HepG2 (cell line): Measurements from ENCODE around the gene RNF125. TPM values are rescaled to one million over a fixed set of nuclear protein-coding genes. Genes with fewer than 3 reads are reported as not detected.

ENCODE experiments used
- ATAC-seq: fragments of 200-7000 bp; cut with Tn5 transposase; 3 replicates; pipeline ENCODE4 v1.9.1; 2020; ENCODE audit warnings: mild to moderate bottlenecking, moderate library complexity
- BruUV-seq: library from RNA; stranded (reverse); fragments of 400-500 nt; replicated peaks from 2 replicates; lab custom pipeline; 2021; lab: Mats Ljungman, UMichigan
- CTCF ChIA-PET: fragments of 300-600 bp; formaldehyde crosslinking; extraction: SDS; loops from one replicate; lab custom pipeline; 2021; ENCODE audit warnings: low total read pairs, inconsistent platforms, low intra/inter-chr PET ratio; lab: Yijun Ruan, JAX
- POLR2A ChIA-PET: fragments of 350-600 bp; sonication (Branson Sonifier 250); formaldehyde crosslinking; loops from one replicate; lab custom pipeline; 2020; ENCODE audit warnings: antibody characterized with exemption, inconsistent platforms; lab: Yijun Ruan, JAX
- DNase-seq: peaks from one replicate; pipeline ENCODE4 v3.0.0-alpha.2; 2015; ENCODE audit warnings: low spot score
- FAIRE-seq: peaks from 3 replicates; lab custom pipeline; 2011; peaks lifted over from hg19 to GRCh38; lab: Jason Lieb, UNC
- H2AFZ ChIP-seq: one replicate; pipeline ENCODE4 v1.6.1; 2011; ENCODE audit warnings: low read length, inconsistent platforms
- H3K27ac ChIP-seq: fragments of 300-600 bp; 3 replicates; pipeline ENCODE4 v1.8.0; 2011; ENCODE audit warnings: mixed run types, mild to moderate bottlenecking, mixed read lengths, low read length, inconsistent platforms; ENCODE audit not compliant: insufficient read depth; ENCODE audit errors: extremely low read length
- H3K27me3 ChIP-seq, 2 experiments: fragments of 200-600 bp in 1 of 2; 2 replicates in 1 of 2; 3 replicates in 1 of 2; pipeline versions ENCODE4 v1.6.0 to v1.8.0; 2011; ENCODE audit warnings: low read length in 2 of 2, mild to moderate bottlenecking in 2 of 2, moderate library complexity in 2 of 2, inconsistent platforms in 1 of 2; ENCODE audit not compliant: insufficient read depth in 2 of 2, control insufficient read depth in 1 of 2
- H3K36me3 ChIP-seq, 2 experiments: fragments of 200-600 bp in 1 of 2; replicated peaks in 1 of 2; 2 replicates in 1 of 2; 3 replicates in 1 of 2; pipeline versions ENCODE4 v1.5.1 to v1.8.0; 2011; ENCODE audit warnings: low read length in 2 of 2, inconsistent platforms in 1 of 2; ENCODE audit not compliant: insufficient read depth in 2 of 2, control insufficient read depth in 1 of 2
- H3K4me1 ChIP-seq: 2 replicates; pipeline ENCODE4 v1.5.1; 2012; ENCODE audit warnings: low read length, inconsistent platforms; ENCODE audit not compliant: insufficient read depth
- H3K4me2 ChIP-seq: 2 replicates; pipeline ENCODE4 v1.6.0; 2011; ENCODE audit warnings: low read depth, low read length, inconsistent platforms
- H3K4me3 ChIP-seq, 3 experiments: fragments of 200-600 bp in 1 of 3; sonication (generic), shearing (Covaris generic) in 1 of 3; replicated peaks in 1 of 3; 2 replicates each; pipeline ENCODE4 v1.5.1; 2011 to 2016; ENCODE audit warnings: low read length in 3 of 3, inconsistent platforms in 2 of 3, low read depth in 2 of 3, mild to moderate bottlenecking in 2 of 3, control low read depth in 1 of 3, mixed read lengths in 1 of 3; ENCODE audit not compliant: insufficient read depth in 1 of 3
- H3K79me2 ChIP-seq: one replicate; pipeline ENCODE4 v1.6.1; 2011; ENCODE audit warnings: low read length, inconsistent platforms; ENCODE audit not compliant: insufficient read depth
- H3K9ac ChIP-seq: 2 replicates; pipeline ENCODE4 v1.6.0; 2011; ENCODE audit warnings: mild to moderate bottlenecking, low read depth, low read length, inconsistent platforms; ENCODE audit not compliant: insufficient read depth
- H3K9me3 ChIP-seq: 2 replicates; pipeline ENCODE4 v1.5.1; 2012; ENCODE audit warnings: mild to moderate bottlenecking, low read length
- H4K20me1 ChIP-seq: 2 replicates; pipeline ENCODE4 v1.6.0; 2011; ENCODE audit warnings: inconsistent platforms, mild to moderate bottlenecking, low read length, moderate library complexity; ENCODE audit not compliant: insufficient read depth
- CREM ChIP-seq, 2 experiments: sonication (generic) in 1 of 2; formaldehyde crosslinking in 1 of 2; IDR thresholded peaks; 2 replicates each; pipeline versions ENCODE4 v1.4.0 to v1.6.1; 2016 to 2020; ENCODE audit warnings: antibody characterized with exemption in 1 of 2, mild to moderate bottlenecking in 1 of 2, missing genetic modification reagents in 1 of 2
- FOSL2 ChIP-seq: sonication (generic); formaldehyde crosslinking; IDR thresholded peaks from 2 replicates; pipeline ENCODE4 v1.4.0; 2020; ENCODE audit warnings: missing genetic modification reagents
- JARID2 ChIP-seq: sonication (generic); formaldehyde crosslinking; IDR thresholded peaks from 2 replicates; pipeline ENCODE4 v1.8.1; 2023; ENCODE audit warnings: missing genetic modification reagents, inconsistent platforms; ENCODE audit not compliant: insufficient replicate concordance
- NPAS2 ChIP-seq: sonication (generic); formaldehyde crosslinking; IDR thresholded peaks from 2 replicates; pipeline ENCODE4 v1.8.0; 2022; ENCODE audit warnings: mild to moderate bottlenecking, missing genetic modification reagents, borderline replicate concordance
- REPIN1 ChIP-seq: sonication (generic); formaldehyde crosslinking; IDR thresholded peaks from 2 replicates; pipeline ENCODE4 v1.8.0; 2022; ENCODE audit warnings: missing genetic modification reagents, low read depth, mild to moderate bottlenecking, borderline replicate concordance
- SCMH1 ChIP-seq: sonication (generic); formaldehyde crosslinking; IDR thresholded peaks from 2 replicates; pipeline ENCODE4 v1.9.0; 2021; ENCODE audit warnings: missing genetic modification reagents, mild to moderate bottlenecking, borderline replicate concordance
- SKI ChIP-seq: fragments of 450-650 bp; IDR thresholded peaks from one replicate; pipeline ENCODE4 v1.6.1; 2018; ENCODE audit warnings: mild to moderate bottlenecking; ENCODE audit not compliant: partially characterized antibody
- ZBTB39 ChIP-seq: sonication (generic); formaldehyde crosslinking; IDR thresholded peaks from 2 replicates; pipeline ENCODE4 v1.5.0; 2020; ENCODE audit warnings: missing genetic modification reagents
- ZC3H4 ChIP-seq: sonication (generic); formaldehyde crosslinking; IDR thresholded peaks from 2 replicates; pipeline ENCODE4 v1.4.0; 2020; ENCODE audit warnings: missing genetic modification reagents, borderline replicate concordance
- ZNF251 ChIP-seq: sonication (generic); formaldehyde crosslinking; IDR thresholded peaks from 2 replicates; pipeline ENCODE4 v1.9.0; 2021; ENCODE audit warnings: mild to moderate bottlenecking, missing genetic modification reagents
- ZNF577 ChIP-seq: sonication (generic); formaldehyde crosslinking; IDR thresholded peaks from 2 replicates; pipeline ENCODE4 v1.4.0; 2020; ENCODE audit warnings: mild to moderate bottlenecking, low read depth, missing genetic modification reagents, borderline replicate concordance
- ZNF792 ChIP-seq: IDR thresholded peaks from 2 replicates; pipeline ENCODE4 v1.6.1; 2016
- ZNF879 ChIP-seq: sonication (generic); formaldehyde crosslinking; IDR thresholded peaks from 2 replicates; pipeline ENCODE4 v1.8.1; 2023; ENCODE audit warnings: missing genetic modification reagents
- ZNF883 ChIP-seq: sonication (generic); formaldehyde crosslinking; IDR thresholded peaks from 2 replicates; pipeline ENCODE4 v1.5.1; 2020; ENCODE audit warnings: mild to moderate bottlenecking, missing genetic modification reagents; ENCODE audit errors: not compliant biosample characterization
- ZSCAN25 ChIP-seq: sonication (generic); formaldehyde crosslinking; IDR thresholded peaks from 2 replicates; pipeline ENCODE4 v1.8.0; 2022; ENCODE audit warnings: mild to moderate bottlenecking, missing genetic modification reagents
- ZSCAN9 ChIP-seq: IDR thresholded peaks from 2 replicates; pipeline ENCODE4 v1.6.1; 2016; ENCODE audit warnings: borderline replicate concordance
- WGBS: methylation state at CpG from one replicate; pipeline ENCODE4 v1.1.6; 2017; ENCODE audit warnings: low lambda C conversion rate; 5-methylcytosine and 5-hydroxymethylcytosine counted together
- in situ Hi-C: cut with HindIII; loops from 2 replicates; pipeline ENCODE4 v1.10.0; 2017; ENCODE audit warnings: low pct_unique_long_range_greater_than_20kb; ENCODE audit not compliant: extremely low pct_ligation_motif_present
- intact Hi-C: fragments of 100-400 bp; cut with micrococcal nuclease; formaldehyde crosslinking; loops from one replicate; pipeline ENCODE4 v1.10.0; 2022; ENCODE audit not compliant: unreplicated experiment
- polyA plus RNA-seq, 8 experiments: library from polyadenylated mRNA; depleted of rRNA in 3 of 8; stranded (reverse) in 7 of 8; unstranded in 1 of 8; fragments of >200 nt; fragmentation: Illumina TruSeq in 4 of 8; extraction: Trizol in 4 of 8; gene quantifications; 2 replicates each; pipeline versions ENCODE4 v1.2.1 to v1.2.3, GENCODE V29; 2011 to 2016; ENCODE audit warnings: low read depth in 4 of 8, missing spikeins in 1 of 8, mixed read lengths in 1 of 8; ENCODE audit not compliant: insufficient read depth in 1 of 8
- total RNA-seq, 5 experiments: library from RNA; depleted of rRNA; stranded (reverse); fragments of >200 nt; fragmentation: Illumina TruSeq; extraction: Trizol; gene quantifications; 2 replicates each; pipeline ENCODE4 v1.2.3, GENCODE V29; 2016; ENCODE audit warnings: low read depth in 1 of 5
- TF ChIP-seq, protein P1 (sequence below): IDR thresholded peaks from 2 replicates; pipeline ENCODE4 v1.6.1; 2012; ENCODE audit warnings: low read depth, low read length, improper control_type of control experiment

RNF125 gene
- total and polyA plus RNA-seq, 2 of the 13 experiments (the other 11 are each of a cell fraction or from before 2014, with no cell fraction given): 0.58 to 1.8 TPM

DNA sequence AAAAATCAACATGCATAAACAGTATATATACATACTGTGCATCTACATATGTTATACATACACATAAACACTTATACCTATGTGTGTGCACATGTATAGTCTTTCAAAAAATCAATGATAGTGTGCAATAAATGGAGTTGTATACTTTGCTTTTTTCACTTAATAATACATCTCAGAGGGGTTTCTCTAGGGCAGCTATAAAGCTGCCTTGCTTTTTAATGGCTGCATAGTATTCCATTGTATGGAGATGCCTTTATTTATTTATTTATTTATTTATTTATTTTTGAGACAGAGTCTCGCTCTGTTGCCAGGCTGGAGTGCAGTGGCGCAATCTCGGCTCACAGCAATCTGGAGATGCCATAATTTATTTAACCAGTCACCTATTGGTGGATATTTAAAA lies 7.4 kb upstream of the RNF125 start:
- H3K4me1 ChIP-seq: no peaks in the 10 kb centered on the region
- H3K27ac ChIP-seq: no peak overlapping the region
- H2AFZ ChIP-seq: no peak overlapping the region
- H3K9me3 ChIP-seq: no peaks in the 10 kb centered on the region
- intact Hi-C loops: no loop called here
- TF ChIP-seq SKI: no peak
- TF ChIP-seq ZC3H4 (CRISPR knock-in tag): no peak
- TF ChIP-seq ZNF577 (CRISPR knock-in tag): no peak
- TF ChIP-seq ZNF879 (CRISPR knock-in tag): no peak
- no peak for TF ChIP-seq SCMH1 (CRISPR knock-in tag)
- TF ChIP-seq, protein P1, sequence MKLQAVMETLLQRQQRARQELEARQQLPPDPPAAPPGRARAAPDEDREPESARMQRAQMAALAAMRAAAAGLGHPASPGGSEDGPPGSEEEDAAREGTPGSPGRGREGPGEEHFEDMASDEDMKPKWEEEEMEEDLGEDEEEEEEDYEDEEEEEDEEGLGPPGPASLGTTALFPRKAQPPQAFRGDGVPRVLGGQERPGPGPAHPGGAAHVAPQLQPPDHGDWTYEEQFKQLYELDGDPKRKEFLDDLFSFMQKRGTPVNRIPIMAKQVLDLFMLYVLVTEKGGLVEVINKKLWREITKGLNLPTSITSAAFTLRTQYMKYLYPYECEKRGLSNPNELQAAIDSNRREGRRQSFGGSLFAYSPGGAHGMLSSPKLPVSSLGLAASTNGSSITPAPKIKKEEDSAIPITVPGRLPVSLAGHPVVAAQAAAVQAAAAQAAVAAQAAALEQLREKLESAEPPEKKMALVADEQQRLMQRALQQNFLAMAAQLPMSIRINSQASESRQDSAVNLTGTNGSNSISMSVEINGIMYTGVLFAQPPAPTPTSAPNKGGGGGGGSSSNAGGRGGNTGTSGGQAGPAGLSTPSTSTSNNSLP: no peak
- TF ChIP-seq JARID2 (CRISPR knock-in tag): no peak
- TF ChIP-seq REPIN1: no peak
- TF ChIP-seq FOSL2 (CRISPR knock-in tag): no peak
- no peak for TF ChIP-seq ZSCAN9 (CRISPR knock-in tag)
- no peak for TF ChIP-seq ZBTB39 (CRISPR knock-in tag)
- TF ChIP-seq ZNF883: no peak
- no peak for TF ChIP-seq ZNF251
- no peak for TF ChIP-seq ZNF792
- TF ChIP-seq CREM (IDR thresholded peaks at IDR 0.05): no peak
- TF ChIP-seq CREM (CRISPR knock-in tag; IDR thresholded peaks at IDR 0.05): no peak
- no peak for TF ChIP-seq NPAS2 (CRISPR knock-in tag)
- no peak for TF ChIP-seq ZSCAN25 (CRISPR knock-in tag)
- TF ChIP-seq, all 625 proteins: peak for 0
- in situ Hi-C loops: no loop called here
- Histone ChIP-seq H3K4me3 (no peak overlapping the region), H3K36me3 (no peaks in the 10 kb centered on the region), H3K27me3 (peaks cover 0 to 7% of the 10 kb centered on the region in 2 experiments; a peak in 1 of 5 replicates), H4K20me1 (no peaks in the 10 kb centered on the region), H3K4me2 (no peak overlapping the region), H3K9ac (no peak overlapping the region), H3K79me2 (no peaks in the 10 kb centered on the region)
- CTCF ChIA-PET: no interaction called here
- BruUV-seq: no TSS peak
- FAIRE-seq: no peak
- WGBS: 66% methylated on average over 3 of the region's 3 CpGs
- POLR2A ChIA-PET: no interaction called here
- no peak for DNase-seq
- no peak for ATAC-seq
